HG03575 (cell line): ENCODE results near the gene NOVA1.

Source experiments
- ATAC-seq: cut with Tn5 transposase; IDR thresholded peaks from one replicate; pipeline ENCODE4 v1.9.1; 2021; ENCODE audit not compliant: unreplicated experiment, insufficient number of reproducible peaks, low FRiP score; ENCODE audit errors: extremely low read depth

The NOVA1 gene

DNA sequence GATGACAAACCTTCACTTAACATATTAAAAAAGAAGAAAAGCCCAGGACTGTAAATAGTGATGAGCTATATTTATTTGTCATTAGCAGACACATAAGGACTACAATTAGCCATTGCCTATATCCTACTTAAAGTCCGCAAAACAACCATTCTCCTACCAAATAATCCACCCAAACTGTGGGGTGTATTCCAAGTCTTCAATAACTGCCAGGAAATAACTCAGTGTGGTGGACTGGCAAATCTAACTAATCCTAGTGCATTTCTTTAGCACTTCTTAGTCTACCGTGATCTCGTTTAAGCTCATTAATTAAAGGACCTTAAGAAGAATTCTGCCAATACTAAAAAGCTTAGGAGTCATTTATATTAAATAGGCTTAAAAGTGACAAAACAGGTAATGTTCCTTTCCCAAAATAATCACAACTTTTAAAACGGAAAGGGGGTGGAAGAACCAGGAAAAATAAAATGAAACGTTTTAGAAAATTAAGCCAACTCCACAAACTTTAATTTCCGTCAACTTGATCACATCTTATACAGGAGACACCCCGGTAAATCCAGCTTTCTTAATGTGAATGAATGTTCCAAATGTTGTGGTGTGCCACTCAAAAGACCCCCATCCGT lies 1.8 kb downstream of the NOVA1 start:
- ATAC-seq = no peak

DNA sequence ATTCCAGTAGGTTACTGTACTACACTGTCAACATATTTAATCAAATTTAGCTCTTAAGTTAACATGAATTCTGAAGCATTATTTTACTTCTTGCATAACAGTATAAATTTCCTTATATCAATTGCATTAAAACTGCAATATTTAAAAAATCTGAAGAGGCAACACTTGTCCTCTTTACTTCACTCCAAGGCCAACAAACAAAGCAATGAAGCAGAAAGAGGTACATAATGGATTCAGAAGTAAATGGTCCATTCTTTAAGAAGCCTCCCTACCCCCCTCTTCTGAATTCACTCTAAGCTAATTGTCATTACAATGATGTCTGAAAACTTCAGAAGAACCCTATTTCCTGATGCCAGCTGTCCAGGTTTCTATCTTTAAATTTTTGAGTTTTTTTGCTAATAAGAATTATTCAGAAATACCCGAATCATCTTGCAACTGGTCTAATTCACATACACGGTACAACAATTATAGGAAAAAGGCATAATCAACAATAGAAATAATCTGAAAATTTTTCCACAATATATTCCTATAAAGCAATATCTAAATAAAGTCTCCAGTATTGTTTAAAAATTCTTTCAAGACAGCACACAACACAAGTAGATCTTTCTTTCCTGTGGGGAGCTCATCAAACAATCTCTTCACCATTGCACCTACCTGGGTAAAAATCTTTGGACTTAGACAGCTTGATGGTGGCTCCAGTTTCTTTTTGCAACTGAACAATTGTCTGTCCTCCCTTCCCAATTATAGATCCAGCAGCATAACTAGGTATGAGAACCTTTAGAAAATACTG lies 2.9 kb downstream of the NOVA1 start:
- ATAC-seq = no peak

GRCh38 chr14:26594148-26594547 lies 3.7 kb downstream of the NOVA1 start:
- no peak for ATAC-seq

GRCh38 chr14:26593357-26593756 lies 4.5 kb downstream of the NOVA1 start:
- no peak for ATAC-seq

GRCh38 chr14:26589925-26590324 lies 7.9 kb downstream of the NOVA1 start:
- no peak for ATAC-seq

DNA sequence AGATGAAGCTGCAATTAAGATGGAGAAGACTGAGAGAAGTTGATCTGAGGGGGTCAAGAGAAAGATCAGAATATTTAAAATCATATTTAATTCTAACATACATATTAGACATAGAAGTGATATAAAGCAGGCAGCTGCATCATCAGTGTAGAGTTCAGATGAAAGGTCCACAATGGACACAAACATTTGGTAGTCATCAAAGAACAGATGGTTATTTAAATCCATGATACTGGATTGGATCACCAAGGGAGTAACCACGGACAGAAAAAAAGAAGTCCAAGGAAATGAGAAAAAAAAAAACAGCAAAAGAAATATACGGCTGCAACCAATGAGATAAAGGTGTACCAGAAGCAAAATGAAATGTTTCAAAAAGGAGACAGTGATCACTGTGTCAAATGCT lies 20.1 kb downstream of the NOVA1 start:
- ATAC-seq = no peak

- ATAC-seq = no peak
These were observed 43.6 kb downstream of the NOVA1 start for GRCh38 chr14:26554069-26554772.

GRCh38 chr14:26549571-26549970 lies 48.3 kb downstream of the NOVA1 start:
- no peak for ATAC-seq

- no peak for ATAC-seq
These were observed 49.4 kb downstream of the NOVA1 start for GRCh38 chr14:26548406-26548805.

GRCh38 chr14:26538176-26538575 lies 59.7 kb downstream of the NOVA1 start:
- ATAC-seq = no peak

GRCh38 chr14:26531894-26532293 lies 65.9 kb downstream of the NOVA1 start:
- no peak for ATAC-seq

DNA sequence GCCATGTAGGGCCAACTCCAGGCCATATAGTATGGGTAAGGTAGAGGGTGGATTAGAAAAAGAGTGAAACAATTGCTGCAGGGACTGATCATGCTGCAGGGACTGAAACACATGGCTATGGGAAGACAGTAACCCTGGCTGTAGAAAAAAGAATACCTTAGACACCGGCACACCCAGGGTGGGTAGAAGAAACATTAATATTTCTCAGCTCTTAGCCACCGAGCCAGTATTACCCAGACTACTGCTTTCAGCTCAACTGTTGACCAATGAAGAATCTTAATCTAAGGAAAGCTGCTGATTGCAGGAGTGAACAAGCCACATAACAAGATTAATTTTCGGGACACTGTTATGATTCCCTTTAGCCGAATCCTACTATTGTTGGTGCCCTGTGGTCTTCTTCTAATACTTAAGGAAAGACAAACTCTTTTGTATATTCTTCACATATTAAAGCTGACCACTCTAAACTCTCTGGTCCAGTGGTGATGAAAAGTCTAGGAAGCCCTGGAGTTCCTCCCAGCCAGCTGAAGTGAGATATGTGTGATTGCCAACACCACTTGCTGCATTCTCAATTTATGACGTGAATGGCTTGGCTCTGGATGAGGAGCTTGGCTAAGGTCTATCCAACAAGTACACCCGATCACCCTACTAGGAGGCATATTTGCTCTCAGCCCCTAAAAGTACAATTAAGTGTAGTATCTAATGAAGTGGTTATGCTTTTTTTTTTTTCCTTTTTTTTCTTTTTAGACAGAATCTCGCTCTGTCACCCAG lies 69.2 kb downstream of the NOVA1 start:
- no peak for ATAC-seq

- no peak for ATAC-seq
These were observed 70.7 kb downstream of the NOVA1 start for GRCh38 chr14:26527095-26527494.

- no peak for ATAC-seq
These were observed 71.7 kb downstream of the NOVA1 start for GRCh38 chr14:26526137-26526536.

DNA sequence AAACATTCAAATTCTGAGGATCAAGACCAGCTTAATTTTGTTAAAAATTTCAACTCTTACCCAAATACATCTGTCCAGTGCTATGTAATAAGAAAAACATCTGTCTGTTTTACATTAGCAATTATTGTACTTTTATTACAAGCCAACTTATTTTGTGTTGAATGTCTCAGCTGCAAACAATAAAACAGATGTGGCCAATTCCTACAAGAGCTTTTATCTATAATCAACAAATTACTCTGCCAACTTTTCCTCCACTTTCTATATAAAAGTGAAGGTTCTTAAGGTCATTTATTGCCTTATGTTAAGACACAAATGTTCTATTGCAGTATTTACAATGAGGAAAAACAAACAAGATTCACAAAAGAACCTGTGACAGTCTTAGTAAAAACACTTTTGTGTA lies 72.7 kb downstream of the NOVA1 start:
- no peak for ATAC-seq

- ATAC-seq = no peak
These were observed 74.9 kb downstream of the NOVA1 start for GRCh38 chr14:26522967-26523366.

DNA sequence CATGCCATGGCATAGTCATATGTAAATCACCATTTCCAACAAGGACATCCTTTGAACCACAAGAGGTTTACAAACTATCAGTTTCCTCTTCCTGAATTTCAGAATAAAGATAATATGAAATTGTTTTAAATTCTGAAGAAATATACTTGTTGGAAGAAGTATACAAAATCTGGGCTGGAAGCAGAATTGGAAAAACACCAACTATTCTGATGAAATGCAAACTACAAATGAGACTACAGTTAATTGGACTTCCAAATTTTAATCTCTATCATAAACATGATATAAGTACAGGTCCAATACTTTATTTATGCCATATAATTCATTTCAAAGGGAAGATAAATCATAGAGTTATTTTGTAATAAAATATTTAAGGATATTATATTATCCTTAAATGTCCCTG lies 80.1 kb downstream of the NOVA1 start:
- no peak for ATAC-seq

DNA sequence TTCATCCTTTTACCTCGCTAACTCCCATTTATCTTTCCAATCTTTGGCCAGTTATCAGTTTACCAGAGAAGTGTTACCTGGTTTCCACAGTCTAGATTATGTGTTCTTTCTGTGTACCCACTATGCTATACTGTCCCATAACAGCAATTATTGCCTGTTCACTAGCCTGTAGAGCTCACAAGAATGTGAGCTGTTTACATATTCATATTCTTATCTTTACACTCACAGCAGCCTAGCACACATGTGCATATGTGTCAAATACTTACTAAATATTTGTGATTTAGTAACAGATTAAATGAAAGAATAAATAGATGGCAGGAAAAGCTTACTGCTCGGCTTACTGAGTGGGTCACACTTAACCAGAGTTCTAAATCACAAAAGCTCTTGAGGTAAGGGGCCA lies 97.8 kb downstream of the NOVA1 start:
- no peak for ATAC-seq

GRCh38 chr14:26499546-26499945 lies 98.3 kb downstream of the NOVA1 start:
- ATAC-seq = no peak
